HG02973 (cell line): ENCODE results near the gene TICAM1.
"Not testable (repeated sequence)": the region's sequence is repeated elsewhere in the genome, so short reads cannot be mapped to it uniquely, and the experiment has no call there.

Source experiments
- ATAC-seq: cut with Tn5 transposase; IDR thresholded peaks from one replicate; pipeline ENCODE4 v1.9.1; 2021; ENCODE audit warnings: moderate library complexity; ENCODE audit not compliant: unreplicated experiment

TICAM1 gene

DNA sequence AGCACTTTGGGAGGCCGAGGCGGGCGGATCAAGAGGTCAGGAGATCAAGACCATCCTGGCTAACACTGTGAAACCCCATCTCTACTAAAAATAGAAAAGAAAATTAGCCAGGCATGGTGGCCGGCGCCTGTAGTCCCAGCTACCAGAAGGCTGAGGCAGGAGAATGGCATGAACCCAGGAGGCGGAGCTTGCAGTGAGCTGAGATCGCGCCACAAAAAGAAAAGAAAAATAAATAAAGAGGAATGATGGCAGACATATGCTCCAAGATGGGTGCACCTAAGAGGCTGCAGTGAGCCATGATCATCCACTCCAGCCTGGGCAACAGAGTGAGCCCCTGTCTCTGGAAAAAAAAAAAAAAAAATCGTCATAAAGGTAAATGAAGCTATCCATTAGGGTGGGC lies 14.5 kb upstream of the TICAM1 start:
- ATAC-seq: not testable (repeated sequence)

DNA sequence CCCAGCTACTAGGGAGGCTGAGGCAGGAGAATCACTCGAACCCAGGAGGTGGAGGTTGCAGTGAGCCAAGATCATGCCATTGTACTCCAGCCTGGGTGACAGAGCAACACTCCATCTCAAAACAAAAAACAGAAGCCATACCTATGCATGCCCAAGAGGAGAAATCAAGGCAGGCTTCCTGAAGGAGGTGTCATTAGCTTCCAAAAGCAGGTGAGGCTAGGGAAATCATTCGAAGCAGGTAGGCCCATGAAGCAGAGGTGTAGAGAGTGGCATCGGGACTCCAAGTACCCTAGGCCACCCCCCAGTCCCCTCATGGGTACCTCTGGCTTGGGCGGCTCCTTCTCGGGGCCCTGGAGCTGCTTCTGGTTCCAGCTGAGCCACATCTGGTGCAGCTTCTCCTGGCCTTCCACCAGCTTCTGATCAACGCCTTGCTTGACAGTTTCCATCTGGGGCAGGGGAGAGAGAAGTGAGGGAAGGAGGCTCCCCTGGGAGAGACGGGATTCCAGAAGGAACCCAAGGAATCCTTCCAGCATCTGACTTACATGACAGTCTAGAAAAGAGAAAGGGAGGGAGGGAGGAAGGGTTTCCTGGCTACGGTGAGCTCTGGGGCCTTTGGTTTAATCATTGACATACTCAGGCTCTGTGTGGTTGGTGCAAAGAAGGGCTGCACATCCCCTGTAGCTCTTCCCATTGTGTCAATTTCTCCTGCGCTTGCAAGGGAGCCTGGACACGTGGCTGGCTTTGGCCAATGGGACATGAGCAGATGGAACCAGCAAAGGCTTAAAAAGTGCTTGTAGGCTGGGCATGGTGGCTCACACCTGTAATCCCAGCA lies 13.1 kb upstream of the TICAM1 start:
- ATAC-seq: no peak

DNA sequence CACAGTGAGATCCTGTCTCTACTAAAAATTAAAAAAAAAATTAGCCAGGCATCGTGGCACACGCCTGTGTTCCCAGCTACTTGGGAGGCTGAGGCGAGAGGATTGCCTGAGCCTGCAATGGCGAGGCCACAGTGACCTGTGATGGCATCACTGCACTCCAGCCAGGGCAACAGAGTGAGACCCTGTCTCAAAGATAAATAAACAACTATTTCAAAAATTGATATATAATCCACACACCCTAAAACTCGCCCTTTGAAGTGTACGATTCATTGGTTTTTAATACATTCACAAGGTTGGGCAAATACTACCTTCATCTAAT lies 12.1 kb upstream of the TICAM1 start:
- ATAC-seq: no peak

DNA sequence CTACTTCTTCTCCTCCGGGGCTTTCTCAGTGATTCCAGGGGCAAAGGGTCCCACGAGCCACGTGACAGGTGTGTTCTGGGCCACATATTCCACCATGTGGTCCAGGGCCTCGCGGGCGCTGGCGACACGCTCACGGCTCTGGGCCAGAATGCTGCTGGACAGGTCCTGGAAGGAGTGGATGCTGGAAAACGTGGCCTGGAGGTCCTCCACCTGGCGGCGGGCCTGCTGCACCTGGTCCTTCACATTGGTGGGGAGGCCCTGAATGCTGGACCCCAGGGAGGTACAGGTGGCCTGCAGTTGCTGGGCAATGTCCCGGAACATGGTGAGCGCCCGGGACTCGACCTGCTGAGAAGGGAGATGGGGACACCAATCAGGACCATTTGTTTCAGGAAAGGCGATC lies 7.7 kb upstream of the TICAM1 start:
- no peak for ATAC-seq

DNA sequence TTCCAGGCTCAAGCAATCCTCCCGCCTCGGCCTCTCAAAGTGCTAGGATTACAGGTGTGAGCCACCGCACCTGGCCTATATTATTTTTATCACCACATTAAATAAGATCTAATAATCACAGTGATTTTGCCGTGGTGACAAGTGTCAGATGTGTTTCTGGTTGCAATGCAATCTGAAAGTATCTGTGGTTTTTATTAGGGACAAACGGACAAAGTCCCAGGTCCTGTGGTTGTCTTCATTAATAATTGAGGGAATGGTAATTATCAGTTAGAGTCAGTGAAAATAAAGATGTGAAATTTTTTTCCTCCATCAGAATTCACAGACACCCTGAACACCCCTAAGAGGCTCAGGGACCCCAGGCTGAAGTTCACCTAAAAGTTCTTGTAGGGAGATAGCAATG lies 1.3 kb upstream of the TICAM1 start:
- no peak for ATAC-seq

DNA sequence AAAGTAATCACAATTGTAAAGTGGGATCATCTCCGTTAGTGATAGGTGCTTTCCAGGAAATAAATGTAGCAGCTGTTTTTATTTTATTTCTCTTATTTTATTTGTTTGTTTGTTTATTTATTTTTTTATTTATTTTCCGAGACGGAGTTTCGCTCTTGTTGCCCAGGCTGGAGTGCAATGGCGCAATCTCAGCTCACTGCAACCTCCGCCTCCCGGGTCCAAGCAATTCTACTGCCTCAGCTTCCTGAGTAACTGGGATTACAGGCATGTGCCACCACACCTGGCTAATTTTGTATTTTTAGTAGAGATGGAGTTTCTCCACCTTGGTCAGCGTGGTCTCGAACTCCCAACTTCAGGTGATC lies 448 bp upstream of the TICAM1 start:
- not testable (repeated sequence) for ATAC-seq

DNA sequence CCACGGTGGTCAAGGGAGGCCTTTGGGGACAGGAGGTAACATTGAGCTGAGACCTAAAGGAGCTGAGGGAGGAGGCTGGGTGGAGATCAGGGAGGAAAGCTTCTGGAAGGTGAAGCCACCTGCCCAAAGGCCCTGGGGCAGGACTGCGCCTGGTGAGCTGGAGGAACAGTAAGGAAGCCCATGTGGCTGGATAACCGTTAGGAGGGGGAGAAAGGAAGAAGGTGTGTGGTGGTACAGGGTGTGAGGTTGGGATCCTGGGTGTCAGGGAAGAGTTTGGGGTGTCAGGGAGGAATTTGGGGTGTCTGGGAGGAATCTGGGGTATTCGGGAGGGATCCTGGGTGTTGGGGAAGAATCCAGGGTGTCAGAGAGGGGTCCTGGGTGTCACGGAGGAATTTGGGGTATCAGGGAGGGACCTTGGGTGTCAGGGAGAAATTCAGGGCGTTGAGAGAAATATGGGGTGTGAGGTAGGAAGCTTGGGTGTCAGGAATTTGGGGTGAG lies 695 bp downstream of the TICAM1 start:
- ATAC-seq: no peak

DNA sequence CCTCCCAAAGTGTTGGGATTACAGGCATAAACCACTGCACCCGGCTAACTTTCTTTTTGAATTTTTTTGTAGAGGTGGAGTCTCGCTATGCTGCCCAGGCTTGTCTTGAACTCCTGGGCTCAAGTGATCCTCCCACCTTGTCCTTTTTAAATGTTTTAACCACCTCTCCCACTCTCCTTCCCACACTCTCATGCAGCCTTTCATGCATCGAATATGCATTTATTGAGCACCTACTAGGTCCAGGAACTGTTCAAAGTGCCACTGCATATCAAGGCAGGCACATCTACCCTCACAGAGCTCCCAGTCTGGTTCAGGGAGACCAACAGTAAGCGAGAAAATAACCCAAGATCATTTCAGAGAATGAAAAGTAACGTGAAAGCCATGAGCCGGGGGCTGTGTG lies 1.2 kb downstream of the TICAM1 start:
- ATAC-seq: no peak

DNA sequence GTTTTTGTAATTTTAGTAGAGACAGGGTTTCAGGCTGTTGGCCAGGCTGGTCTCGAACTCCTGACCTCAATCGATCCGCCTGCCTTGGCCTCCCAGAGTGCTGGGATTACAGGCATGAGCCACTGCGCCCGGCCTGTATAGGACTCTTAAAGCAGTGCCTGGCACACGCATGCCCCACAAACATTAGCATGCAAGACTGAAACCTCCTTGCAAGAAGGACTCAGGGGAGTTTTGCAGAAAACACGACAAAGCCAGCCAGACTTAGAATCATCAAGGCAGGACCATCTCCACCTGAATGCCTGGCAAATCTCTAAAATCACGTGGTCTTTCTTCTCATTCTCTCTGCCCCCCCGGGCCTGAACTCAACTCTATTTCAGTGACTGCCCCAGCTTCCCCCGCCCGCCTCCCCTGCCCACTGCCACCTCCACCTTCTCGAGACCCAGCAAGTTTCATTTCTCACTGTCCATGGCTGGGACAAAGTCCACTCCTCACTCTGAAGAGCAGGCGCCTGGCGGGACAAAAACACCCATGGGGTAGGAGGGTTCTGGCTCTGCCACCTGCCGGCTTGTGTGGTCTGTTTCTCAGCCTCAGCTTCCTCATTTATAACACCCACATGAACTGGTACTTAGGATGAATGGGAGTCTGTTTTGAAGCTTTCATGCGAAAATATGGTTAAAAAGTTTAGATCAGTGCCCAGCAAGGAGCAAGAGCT lies 2.4 kb downstream of the TICAM1 start:
- ATAC-seq: no peak

DNA sequence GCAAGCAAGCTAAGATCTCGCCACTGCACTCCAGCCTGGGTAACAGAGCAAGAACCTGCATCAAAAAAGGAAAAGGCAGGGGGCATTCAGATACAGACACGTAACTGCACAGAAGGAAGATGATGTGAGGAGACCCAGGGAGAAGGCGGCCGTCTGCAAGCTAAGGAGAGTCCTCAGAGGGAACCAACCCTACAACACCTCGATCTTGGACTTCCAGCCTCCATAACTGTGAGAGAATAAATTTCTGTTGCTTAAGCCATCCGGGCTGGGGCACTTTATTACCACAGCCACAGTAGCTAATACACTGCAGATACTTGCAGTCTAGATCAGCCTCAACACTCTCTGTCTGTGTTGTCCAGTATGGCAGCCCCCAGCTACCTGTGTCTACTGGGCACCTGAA lies 7.9 kb downstream of the TICAM1 start:
- no peak for ATAC-seq

DNA sequence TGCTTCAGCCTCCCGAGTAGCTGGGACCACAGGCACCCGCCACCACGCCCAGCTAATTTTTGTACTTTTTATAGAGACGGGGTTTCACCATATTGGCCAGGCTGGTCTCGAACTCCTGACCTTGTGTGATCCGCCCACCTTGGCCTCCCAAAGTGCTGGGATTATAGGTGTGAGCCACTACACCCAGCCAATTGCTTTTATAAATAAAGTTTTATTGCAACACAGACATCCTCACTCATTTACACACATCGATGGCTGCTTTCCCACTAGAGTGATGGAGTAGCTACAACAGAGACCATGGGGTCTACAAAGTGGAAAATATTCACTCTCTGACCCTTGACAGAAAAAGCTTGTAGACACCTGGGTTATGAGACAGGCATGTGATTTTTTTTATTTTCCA lies 9.2 kb downstream of the TICAM1 start:
- not testable (repeated sequence) for ATAC-seq

DNA sequence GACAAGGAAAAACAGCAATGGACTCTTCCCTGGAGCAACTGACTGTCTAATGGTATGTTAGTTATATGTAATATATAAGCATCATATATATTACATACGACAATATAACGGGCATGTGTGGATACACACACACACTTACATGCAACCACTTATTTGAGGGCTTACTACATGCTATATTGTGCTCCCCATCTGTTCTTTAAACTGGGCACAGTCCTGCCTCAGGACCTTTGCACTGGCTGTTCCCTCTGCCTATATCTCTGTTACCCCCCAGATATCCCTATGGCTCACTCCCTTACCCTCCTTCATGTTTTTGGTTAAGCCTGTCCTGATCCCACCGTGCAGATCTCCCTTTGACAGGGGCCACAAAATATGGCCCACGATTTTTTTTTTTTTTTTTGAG lies 10.2 kb downstream of the TICAM1 start:
- no peak for ATAC-seq

DNA sequence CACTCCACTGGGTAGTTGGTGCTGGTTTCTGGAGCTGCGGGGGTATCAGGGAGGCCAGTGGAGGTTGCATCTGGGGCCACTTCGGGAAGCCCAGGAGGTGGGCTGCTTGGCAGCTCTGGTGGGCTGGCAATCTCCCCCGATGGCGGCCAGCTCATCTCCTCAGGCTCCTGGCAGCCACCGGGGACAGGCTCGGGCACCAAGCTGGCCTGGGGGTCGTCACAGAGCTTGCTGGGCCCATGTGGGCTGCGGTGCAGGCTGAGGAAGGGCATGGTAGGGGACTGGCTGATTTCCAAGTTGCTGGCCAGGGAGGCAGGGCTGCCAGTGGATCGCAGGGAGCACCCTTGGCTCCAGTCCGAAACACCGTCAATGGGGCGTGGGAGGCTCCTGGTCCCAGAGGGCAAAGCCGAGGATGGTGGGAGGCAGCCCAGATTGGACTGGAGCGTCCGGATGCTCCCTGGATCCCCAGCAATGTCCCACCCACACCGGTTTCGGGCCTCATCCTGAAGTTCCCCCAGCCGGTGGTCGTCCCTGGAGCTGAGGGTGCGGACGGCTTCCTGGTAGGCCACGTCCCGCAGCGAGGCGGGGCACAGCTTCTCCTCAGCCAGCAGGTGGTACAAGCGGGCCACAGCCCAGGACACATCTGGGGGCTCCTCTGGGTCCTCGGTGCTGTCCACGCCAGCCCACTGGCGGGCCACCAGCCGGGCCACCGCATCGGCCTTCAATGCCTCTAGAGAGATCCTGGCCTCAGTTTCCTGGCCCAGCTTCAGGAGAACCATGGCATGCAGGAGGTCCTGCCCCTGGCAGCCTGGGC lies 13.8 kb downstream of the TICAM1 start:
- no peak for ATAC-seq

DNA sequence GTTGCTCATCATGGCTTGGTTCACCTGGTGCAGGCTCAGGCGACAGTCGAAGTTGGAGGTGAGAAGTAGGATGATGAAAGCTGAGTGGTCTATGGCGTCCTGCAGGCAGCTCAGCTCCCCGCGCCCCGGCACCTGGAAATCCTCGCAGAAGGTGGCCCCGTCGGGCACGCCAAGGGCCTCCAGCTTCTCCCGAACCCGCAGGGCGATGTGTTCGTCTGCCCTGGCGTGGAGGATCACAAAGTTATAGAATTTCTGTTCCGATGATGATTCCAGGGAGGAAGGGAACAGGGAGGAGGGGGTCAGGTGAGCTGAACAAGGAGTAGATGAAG lies 14.6 kb downstream of the TICAM1 start:
- ATAC-seq: no peak

DNA sequence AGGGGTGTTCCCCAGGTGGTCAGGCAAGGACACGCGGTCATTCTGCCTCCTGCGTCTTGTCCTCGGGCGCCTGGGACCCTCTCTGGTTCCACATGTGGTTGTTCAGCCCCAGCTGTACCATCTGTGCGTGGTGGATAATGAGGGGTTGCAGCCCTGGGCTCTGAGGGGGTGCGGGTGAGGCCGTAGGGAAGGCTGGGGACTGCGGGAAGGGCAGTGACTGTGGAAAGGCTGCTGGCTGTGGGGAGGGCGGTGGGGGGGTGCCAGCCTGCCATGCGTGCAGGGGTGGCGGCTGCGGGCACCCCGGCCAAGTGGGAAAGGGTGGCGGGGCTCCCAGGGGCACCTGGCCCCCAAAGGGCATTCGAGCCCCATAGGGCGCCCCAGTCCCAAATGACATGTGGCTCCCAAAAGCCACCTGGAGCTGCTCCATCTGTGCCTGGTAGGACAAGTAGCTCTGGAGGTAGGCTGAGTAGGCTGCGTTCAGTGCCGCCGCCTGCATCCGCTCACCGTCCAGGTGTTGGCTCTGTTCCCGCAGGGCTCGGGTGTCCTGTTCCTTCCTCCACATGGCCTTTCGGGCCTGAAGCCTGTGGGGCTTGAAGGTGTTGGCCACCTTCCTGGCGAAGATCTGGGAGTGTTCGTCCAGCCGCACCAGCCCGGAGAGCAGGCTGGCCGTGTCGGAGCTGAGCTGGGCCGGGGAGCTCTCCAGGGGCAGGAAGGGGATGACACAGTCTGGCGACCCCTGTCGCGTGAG lies 15.1 kb downstream of the TICAM1 start:
- no peak for ATAC-seq

DNA sequence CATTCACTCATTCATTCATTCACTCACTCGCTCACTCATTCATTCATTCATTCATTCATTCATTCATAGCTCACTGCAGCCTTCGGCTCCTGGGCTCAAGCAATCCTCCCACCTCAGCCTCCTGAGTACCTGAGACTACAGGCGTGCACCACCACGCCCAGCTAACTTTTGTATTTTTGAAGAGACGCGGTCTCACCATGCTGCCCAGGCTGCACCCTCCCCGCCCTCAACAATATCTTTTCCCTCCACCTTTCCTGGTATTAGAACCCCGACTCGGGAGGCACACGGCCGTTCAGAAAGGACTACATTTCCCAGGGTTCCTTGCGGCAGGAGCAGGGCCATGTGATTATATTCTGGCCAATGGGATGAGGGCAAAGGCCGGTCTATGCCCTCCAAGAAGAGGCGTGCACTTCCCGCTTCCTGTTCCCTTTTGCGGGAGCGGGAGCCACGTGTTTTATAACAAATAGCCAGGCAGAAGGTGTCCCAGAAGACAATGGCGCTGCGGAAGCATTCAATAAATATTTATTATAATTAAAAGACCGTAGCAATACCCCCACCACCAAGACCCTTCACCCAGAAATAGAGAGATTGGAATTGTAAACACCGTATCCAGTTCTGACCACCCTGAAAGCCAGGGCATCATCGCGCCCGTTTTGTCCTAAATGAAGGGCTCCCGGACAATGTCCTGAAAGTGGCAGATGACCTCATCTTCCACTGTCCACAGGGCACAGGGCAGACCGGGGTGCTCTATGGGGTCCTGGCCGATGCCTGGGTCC lies 15.9 kb downstream of the TICAM1 start:
- ATAC-seq: peak; percentile 43

DNA sequence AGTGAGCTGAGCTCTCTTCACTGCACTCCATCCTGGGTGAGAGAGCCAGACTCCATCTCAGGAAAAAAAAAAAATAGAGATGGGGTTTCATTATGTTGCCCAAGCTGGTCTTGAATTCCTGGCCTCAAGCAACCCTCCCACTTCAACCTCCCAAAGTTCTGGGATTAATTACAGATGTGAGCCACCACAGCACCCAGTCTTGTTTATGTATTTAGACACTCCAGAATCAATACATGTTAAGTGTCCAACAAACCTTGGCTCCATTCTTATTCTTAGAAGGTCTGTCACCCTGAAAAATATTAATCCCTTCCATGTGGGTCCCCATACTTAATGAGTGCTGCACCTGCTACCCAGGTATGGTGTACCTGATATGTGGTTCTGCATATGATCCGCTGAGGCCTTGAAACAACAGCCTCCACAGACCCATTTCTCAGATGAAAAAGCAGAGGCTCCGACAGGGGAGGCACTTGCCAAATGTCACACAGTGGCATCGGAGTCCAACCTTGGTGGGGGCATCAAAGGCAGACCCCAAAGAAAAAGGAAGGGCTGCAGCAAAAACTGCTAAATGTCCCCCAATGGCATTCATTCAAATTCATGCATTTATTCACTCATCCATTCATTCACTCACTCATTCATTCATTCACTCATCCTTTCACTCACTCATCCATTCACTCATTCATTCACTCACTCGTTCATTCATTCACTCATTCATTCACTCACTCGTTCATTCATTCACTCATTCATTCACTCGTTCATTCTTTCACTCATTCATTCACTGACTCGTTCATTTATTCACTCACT lies 16.7 kb downstream of the TICAM1 start:
- no peak for ATAC-seq

DNA sequence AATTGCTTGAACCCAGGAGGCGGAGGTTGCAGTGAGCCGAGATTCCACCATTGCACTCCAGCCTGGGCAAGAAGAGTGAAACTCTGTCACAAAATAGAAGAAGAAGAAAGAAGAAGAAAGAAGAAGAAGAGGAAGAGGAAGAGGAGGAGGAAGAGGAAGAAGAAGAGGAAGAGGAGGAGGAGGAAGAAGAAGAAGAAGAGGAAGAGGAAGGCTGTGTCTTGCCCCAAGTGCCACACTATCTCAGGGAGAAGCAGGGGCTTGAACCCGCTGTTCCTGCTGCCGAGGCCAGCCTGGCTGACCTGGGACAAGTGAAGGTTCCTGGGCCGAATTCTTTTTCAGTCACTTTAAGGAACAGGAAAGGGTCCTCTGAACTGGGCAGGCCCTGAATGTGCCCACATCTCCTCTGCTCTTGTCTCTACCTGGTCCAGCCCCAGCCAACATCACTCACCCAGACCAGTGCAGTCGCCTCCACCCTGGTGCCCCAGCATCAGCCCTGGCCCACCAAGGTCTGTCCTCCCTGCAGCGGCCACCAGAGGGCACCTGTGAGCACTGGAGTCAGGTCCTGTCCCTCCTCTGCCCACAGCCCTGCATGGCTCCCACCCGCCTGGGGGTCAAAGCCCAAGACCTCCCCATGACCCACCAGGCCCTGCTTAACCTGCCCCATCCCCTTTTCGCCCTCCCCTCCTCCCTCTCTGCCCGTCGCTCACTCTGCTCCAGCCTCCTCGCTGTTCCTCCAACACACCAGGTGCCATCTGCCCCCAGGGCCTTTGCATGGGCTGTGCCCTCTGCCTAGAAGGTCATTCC lies 20.0 kb downstream of the TICAM1 start:
- no peak for ATAC-seq

DNA sequence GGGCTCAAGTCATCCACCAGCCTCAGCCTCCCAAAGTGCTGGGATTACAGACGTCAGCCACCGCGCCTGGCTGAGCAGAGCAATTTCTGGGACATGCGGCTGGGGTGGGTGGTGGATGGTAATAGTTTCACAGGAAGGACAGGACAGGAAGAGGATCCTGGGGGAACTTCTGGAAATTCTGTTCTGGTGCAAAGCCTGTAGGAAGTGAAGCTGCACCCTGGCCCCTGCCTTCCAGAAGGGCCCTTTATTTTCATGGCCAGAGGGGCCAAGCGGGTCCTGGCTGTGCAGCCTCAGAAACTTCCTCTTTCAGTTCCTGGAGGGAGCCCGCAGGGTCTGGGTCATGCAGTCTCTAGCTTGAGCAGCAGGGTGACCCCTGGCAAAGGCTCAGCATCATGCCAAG lies 24.3 kb downstream of the TICAM1 start:
- no peak for ATAC-seq
